ENCODE results near the gene MRPS15.

MRPS15 gene

DNA sequence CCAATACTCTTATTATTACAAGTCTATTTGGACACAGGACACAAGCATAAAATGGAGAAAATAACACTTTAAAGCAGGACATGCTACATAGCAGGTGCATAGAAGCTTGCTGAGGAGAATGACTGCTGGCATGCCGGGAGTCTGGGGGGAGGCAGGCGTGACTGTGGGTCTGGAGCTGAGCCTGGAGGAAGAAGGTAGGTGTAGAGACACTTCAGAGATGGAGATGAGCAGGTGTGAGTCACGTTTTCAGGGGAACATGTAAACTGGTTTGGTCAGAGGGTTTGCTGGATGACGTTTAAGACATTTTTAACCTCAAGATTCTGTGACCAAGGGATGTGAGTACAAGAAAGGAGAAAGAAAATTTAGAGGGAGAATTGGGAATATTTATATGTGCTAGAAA, 38.4 kb downstream of the MRPS15 start:
- H3K27ac ChIP-seq (ENCODE audit: insufficient read depth, low read depth, low read length, poor library complexity, severe bottlenecking), result no peak overlapping the region
- no peaks in the 10 kb centered on the region for H3K9me3 ChIP-seq (ENCODE audit: control insufficient read depth, low read length)
- H3K27me3 ChIP-seq (ENCODE audit: control insufficient read depth, insufficient read depth, low read length, poor library complexity, severe bottlenecking), result no peaks in the 10 kb centered on the region
- peaks cover 5% of the 10 kb centered on the region for H3K36me3 ChIP-seq (ENCODE audit: control insufficient read depth, insufficient read depth, low read length)
- 77 to 83% methylated on average over 4 of the region's 4 CpGs for WGBS, 2 experiments
- no peak overlapping the region for H3K4me3 ChIP-seq (ENCODE audit: insufficient read depth, low read depth, low read length)
- no peaks in the 10 kb centered on the region for H3K4me1 ChIP-seq (ENCODE audit: control insufficient read depth, insufficient read depth, low read length)

DNA sequence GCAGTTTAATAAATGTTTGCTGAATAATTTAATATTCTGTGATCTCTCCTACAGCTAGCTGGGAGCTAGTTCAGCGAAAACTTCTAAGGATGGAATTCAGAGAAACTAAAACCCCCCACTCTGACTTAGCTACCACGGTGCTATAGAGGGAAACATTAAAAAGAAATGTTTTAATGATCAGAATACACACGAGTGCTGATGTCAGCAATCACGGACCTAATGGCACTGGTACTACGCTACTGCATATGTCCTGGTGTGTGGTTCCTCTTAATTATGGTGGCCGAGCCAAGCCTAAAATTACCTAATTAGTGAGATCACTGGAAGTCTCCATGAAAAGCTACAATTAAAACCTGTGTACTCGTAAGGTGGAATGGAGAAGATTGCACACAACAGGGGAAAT, 42.5 kb downstream of the MRPS15 start:
- no peaks in the 10 kb centered on the region for H3K9me3 ChIP-seq (ENCODE audit: control insufficient read depth, low read length)

DNA sequence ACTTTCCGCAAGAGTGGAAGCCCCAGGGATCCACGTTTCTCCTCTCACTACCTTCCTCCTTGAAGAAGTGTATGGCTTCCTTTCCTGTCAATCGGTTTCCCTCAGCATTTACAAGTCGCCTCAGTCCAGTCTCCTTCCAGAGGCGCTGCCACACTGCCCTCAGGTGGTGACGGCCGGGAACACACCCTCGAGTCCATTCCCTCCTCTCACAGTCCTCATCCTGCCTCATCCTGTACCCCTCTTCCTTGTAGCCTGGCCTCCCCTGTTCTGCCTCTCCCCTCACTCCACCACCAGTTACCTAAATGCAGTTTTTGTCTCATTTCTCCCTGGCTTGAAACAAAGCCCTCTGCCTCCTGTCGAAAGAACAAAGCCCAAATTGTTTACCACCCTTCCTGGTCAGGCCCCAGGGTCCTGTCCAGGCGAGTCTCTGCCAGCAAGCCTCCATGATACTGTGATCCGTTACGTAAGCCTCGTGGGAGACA, 43.3 kb downstream of the MRPS15 start:
- H3K27me3 ChIP-seq (ENCODE audit: control insufficient read depth, insufficient read depth, low read length, poor library complexity, severe bottlenecking), result no peaks in the 10 kb centered on the region
- H3K27ac ChIP-seq (ENCODE audit: insufficient read depth, low read depth, low read length, poor library complexity, severe bottlenecking), result no peak overlapping the region
- 27 to 28% methylated on average over 13 of the region's 13 CpGs for WGBS, 2 experiments
- no peak overlapping the region for H3K4me3 ChIP-seq (ENCODE audit: insufficient read depth, low read depth, low read length)
- no peaks in the 10 kb centered on the region for H3K9me3 ChIP-seq (ENCODE audit: control insufficient read depth, low read length)
- H3K36me3 ChIP-seq (ENCODE audit: control insufficient read depth, insufficient read depth, low read length), result peaks cover 5% of the 10 kb centered on the region
- H3K4me1 ChIP-seq (ENCODE audit: control insufficient read depth, insufficient read depth, low read length), result no peaks in the 10 kb centered on the region

More for the DNA sequence above, 42.5 kb downstream of the MRPS15 start:
- H3K36me3 ChIP-seq (ENCODE audit: control insufficient read depth, insufficient read depth, low read length), result peaks cover 5% of the 10 kb centered on the region
- H3K4me1 ChIP-seq (ENCODE audit: control insufficient read depth, insufficient read depth, low read length), result no peaks in the 10 kb centered on the region
- H3K27me3 ChIP-seq (ENCODE audit: control insufficient read depth, insufficient read depth, low read length, poor library complexity, severe bottlenecking), result no peaks in the 10 kb centered on the region
- no peak overlapping the region for H3K4me3 ChIP-seq (ENCODE audit: insufficient read depth, low read depth, low read length)
- H3K27ac ChIP-seq (ENCODE audit: insufficient read depth, low read depth, low read length, poor library complexity, severe bottlenecking), result no peak overlapping the region
- 93 to 95% methylated on average over 7 of the region's 7 CpGs for WGBS, 2 experiments

DNA sequence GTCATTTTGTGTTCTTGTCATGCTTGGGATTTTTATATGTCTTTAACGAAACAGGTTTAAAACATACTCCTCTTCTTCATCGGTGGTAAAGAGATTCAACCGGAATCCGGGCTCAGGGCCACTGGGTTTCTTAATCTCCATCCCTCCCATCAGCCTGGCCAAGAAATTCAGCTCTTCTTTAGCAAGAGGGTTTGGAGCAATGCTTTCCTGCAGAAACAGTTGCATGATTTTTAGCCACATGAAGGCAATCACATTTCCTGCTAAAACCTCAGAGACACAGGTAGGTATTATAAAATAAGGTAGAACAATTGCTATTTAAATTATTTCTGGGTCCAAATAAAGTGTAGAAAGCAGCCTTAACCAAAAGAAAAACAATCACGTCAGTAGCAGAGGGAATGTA, 43.8 kb downstream of the MRPS15 start:
- Histone ChIP-seq H3K27me3 (ENCODE audit: control insufficient read depth, insufficient read depth, low read length, poor library complexity, severe bottlenecking) (no peaks in the 10 kb centered on the region), H3K4me3 (ENCODE audit: insufficient read depth, low read depth, low read length) (no peak overlapping the region), H3K36me3 (ENCODE audit: control insufficient read depth, insufficient read depth, low read length) (peaks cover 5% of the 10 kb centered on the region), H3K4me1 (ENCODE audit: control insufficient read depth, insufficient read depth, low read length) (no peaks in the 10 kb centered on the region), H3K9me3 (ENCODE audit: control insufficient read depth, low read length) (no peaks in the 10 kb centered on the region), H3K27ac (ENCODE audit: insufficient read depth, low read depth, low read length, poor library complexity, severe bottlenecking) (no peak overlapping the region)
- 76 to 77% methylated on average over 5 of the region's 5 CpGs for WGBS, 2 experiments

DNA sequence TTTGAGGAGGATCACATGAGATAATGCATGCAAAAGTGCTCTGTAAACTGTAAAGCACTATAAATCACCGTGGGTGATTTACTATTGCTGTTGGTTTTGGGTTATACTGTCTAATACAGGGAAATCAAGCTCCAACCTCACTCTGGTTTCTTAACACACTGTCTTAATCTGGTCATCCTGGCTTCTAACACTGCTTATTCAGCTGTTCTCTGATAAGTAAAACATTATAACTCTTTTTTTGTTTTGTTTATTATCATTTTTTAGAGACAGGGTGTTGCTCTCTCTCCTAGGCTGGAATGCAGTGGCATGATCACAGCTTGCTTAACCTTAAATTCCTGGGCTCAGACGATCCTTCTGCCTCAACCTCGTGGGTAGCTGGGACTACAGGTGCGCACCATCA, 44.6 kb downstream of the MRPS15 start:
- 92 to 93% methylated on average over 4 of the region's 4 CpGs for WGBS, 2 experiments
- Histone ChIP-seq H3K9me3 (ENCODE audit: control insufficient read depth, low read length) (no peaks in the 10 kb centered on the region), H3K4me1 (ENCODE audit: control insufficient read depth, insufficient read depth, low read length) (no peaks in the 10 kb centered on the region), H3K36me3 (ENCODE audit: control insufficient read depth, insufficient read depth, low read length) (peaks cover 5% of the 10 kb centered on the region), H3K27ac (ENCODE audit: insufficient read depth, low read depth, low read length, poor library complexity, severe bottlenecking) (no peak overlapping the region), H3K4me3 (ENCODE audit: insufficient read depth, low read depth, low read length) (no peak overlapping the region), H3K27me3 (ENCODE audit: control insufficient read depth, insufficient read depth, low read length, poor library complexity, severe bottlenecking) (no peaks in the 10 kb centered on the region)

DNA sequence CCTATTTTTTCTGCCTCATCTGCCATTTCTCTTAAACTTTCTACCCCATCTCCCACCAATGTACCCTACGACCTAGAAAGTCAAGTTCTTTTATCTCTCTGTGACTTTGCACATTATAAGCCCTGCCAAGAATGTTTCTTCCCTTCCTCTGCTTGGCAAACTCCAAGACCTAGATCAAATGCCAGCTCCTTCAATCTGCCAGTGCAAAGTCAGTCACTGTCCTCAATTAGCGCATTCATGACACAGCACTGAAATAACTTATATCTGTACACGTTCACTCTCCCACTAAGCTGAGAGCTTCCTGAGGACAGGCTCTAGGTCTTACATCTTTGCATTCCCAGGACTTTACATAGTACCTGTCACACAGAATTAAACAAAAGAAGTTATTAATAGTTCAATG, 45.0 kb downstream of the MRPS15 start:
- H3K27me3 ChIP-seq (ENCODE audit: control insufficient read depth, insufficient read depth, low read length, poor library complexity, severe bottlenecking), result no peaks in the 10 kb centered on the region
- no peak overlapping the region for H3K4me3 ChIP-seq (ENCODE audit: insufficient read depth, low read depth, low read length)
- no peaks in the 10 kb centered on the region for H3K9me3 ChIP-seq (ENCODE audit: control insufficient read depth, low read length)
- WGBS, 2 experiments, result 91 to 92% methylated on average over 3 of the region's 3 CpGs
- H3K4me1 ChIP-seq (ENCODE audit: control insufficient read depth, insufficient read depth, low read length), result no peaks in the 10 kb centered on the region
- no peak overlapping the region for H3K27ac ChIP-seq (ENCODE audit: insufficient read depth, low read depth, low read length, poor library complexity, severe bottlenecking)
- H3K36me3 ChIP-seq (ENCODE audit: control insufficient read depth, insufficient read depth, low read length), result peaks cover 5% of the 10 kb centered on the region

DNA sequence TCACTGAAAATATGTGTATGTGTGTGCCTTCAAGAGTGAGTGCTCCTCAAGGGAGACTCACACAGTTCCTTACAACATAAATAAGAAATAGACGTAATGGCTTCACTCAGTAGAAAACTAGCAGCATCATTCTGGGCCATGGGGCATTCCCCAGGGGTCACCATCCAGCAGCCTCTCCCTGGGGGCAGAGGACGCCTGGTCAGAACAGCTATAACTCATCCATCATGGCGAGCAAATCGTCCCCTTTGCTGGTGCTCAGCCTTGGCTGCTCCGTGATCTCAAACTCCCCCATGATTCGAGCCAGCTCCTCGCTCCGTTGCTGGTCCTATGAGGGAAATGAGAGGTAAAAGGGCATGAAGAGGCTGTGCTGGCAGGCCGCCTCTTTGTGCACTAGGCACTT, 46.3 kb downstream of the MRPS15 start:
- no peak overlapping the region for H3K4me3 ChIP-seq (ENCODE audit: insufficient read depth, low read depth, low read length)
- WGBS, 2 experiments, result 93% methylated on average over 9 of the region's 9 CpGs
- no peaks in the 10 kb centered on the region for H3K27me3 ChIP-seq (ENCODE audit: control insufficient read depth, insufficient read depth, low read length, poor library complexity, severe bottlenecking)
- peaks cover 5% of the 10 kb centered on the region for H3K36me3 ChIP-seq (ENCODE audit: control insufficient read depth, insufficient read depth, low read length)
- no peaks in the 10 kb centered on the region for H3K4me1 ChIP-seq (ENCODE audit: control insufficient read depth, insufficient read depth, low read length)
- H3K9me3 ChIP-seq (ENCODE audit: control insufficient read depth, low read length), result no peaks in the 10 kb centered on the region
- H3K27ac ChIP-seq (ENCODE audit: insufficient read depth, low read depth, low read length, poor library complexity, severe bottlenecking), result no peak overlapping the region

DNA sequence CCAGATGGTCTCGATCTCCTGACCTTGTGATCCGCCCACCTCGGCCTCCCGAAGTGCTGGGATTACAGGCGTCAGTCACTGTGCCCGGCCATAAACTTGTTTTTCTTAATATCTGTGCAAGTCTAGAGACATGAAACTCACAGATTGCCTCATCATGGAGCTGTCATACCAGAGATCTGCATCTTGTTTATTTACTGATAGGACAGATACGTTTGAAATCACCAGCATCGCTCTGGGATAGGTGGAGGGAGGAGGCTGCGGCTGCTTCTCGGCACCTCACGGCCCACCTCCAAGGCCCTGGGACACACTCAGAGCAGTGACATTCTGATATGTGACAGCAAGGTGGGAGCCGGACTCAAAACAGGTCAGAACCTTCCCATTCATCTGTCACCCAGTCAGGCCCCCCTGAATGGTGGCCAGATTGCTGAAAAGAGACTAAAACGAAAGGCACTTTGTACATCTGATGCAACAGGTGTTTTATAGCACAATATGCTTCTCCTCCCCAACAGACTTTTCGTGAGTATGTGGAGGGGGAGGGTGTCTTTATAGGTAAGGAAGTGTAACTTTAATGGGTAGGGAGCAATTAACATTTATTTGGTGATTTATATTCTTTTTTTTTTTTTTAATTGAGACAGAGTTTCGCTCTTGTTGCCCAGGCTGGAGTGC, 48.4 kb downstream of the MRPS15 start:
- no peaks in the 10 kb centered on the region for H3K36me3 ChIP-seq (ENCODE audit: control insufficient read depth, insufficient read depth, low read length)
- no peaks in the 10 kb centered on the region for H3K27me3 ChIP-seq (ENCODE audit: control insufficient read depth, insufficient read depth, low read length, poor library complexity, severe bottlenecking)
- H3K9me3 ChIP-seq (ENCODE audit: control insufficient read depth, low read length), result no peaks in the 10 kb centered on the region
- 94 to 95% methylated on average over 15 of the region's 15 CpGs for WGBS, 2 experiments
- no peak overlapping the region for H3K27ac ChIP-seq (ENCODE audit: insufficient read depth, low read depth, low read length, poor library complexity, severe bottlenecking)
- no peaks in the 10 kb centered on the region for H3K4me1 ChIP-seq (ENCODE audit: control insufficient read depth, insufficient read depth, low read length)
- H3K4me3 ChIP-seq (ENCODE audit: insufficient read depth, low read depth, low read length), result no peak overlapping the region

DNA sequence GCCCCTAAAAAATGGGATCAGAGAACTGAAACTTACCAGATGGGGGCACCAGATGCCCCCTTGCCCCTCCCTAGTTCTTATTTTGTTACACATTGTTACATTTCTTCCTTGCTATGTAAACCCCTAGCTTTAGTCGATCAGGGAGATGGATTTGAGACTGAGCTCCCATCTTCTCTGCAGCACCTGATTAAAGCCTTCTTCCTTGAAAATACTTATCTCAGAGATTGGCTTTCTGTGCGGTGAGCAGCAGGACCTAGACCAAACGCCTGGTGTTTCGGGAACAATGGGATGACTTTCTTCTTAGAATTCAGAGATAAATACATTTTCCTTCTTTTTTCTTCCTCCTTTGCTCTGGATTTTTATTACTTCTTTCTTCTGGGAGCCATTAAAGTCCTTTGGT, 49.8 kb downstream of the MRPS15 start:
- no peak overlapping the region for H3K4me3 ChIP-seq (ENCODE audit: insufficient read depth, low read depth, low read length)
- no peak overlapping the region for H3K27ac ChIP-seq (ENCODE audit: insufficient read depth, low read depth, low read length, poor library complexity, severe bottlenecking)
- no peaks in the 10 kb centered on the region for H3K4me1 ChIP-seq (ENCODE audit: control insufficient read depth, insufficient read depth, low read length)
- no peaks in the 10 kb centered on the region for H3K36me3 ChIP-seq (ENCODE audit: control insufficient read depth, insufficient read depth, low read length)
- 88 to 90% methylated on average over 4 of the region's 4 CpGs for WGBS, 2 experiments
- H3K9me3 ChIP-seq (ENCODE audit: control insufficient read depth, low read length), result no peaks in the 10 kb centered on the region
- no peaks in the 10 kb centered on the region for H3K27me3 ChIP-seq (ENCODE audit: control insufficient read depth, insufficient read depth, low read length, poor library complexity, severe bottlenecking)

DNA sequence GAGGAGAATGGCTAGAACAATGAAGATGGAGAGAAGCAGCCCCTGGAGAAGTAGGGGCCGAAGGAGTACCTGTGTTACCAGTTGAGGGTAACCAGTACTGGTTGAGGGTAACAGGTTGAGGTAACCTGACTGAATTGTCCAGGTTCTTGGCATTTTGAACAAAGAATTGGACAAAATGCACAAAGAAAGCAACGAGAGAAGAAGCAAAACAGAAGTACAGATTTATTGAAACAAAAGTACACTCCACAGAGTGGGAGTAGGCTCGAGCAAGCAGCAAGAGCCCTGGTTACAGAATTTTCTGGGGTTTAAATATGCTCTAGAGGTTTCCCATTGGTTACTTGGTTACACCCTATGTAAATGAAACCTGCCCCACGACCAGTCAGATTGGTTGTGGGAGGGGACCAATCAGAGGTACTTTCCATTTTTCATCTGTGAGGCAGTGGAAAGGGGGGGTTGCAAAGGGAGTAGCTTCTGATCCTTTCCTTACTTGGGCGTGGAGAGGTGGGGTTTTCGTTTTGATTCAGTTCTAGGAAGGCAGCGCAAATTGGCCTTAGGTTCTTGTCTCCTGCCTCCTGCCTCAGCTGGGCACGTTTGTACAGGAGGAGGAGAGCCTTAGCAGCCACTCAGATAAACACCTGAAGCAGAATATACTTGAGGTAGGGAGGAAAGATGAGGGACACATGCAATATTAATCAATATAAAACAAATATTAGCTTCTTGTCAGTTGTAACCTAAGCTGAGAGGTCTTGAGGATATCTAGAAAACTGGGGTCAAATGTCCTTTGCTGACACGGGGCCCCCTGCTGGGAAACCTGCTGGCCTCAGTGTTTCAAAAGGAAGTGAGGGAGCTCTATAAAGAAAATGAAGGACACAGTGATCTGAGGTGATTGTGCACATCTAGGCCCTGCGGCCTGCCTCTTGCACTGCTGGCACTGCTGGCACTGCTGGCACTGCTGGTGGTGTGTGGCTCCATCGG, 52.2 kb downstream of the MRPS15 start:
- no peak overlapping the region for H3K4me3 ChIP-seq (ENCODE audit: insufficient read depth, low read depth, low read length)
- H3K27me3 ChIP-seq (ENCODE audit: control insufficient read depth, insufficient read depth, low read length, poor library complexity, severe bottlenecking), result no peaks in the 10 kb centered on the region
- H3K4me1 ChIP-seq (ENCODE audit: control insufficient read depth, insufficient read depth, low read length), result no peaks in the 10 kb centered on the region
- WGBS, 2 experiments, result 82 to 83% methylated on average over 11 of the region's 11 CpGs
- no peak overlapping the region for H3K27ac ChIP-seq (ENCODE audit: insufficient read depth, low read depth, low read length, poor library complexity, severe bottlenecking)
- no peaks in the 10 kb centered on the region for H3K36me3 ChIP-seq (ENCODE audit: control insufficient read depth, insufficient read depth, low read length)
- H3K9me3 ChIP-seq (ENCODE audit: control insufficient read depth, low read length), result no peaks in the 10 kb centered on the region

Measured in ectodermal cell (in vitro differentiated cells).